H1 (cell line): ENCODE data around the gene SMARCA4. TPM values are rescaled to one million over a fixed set of nuclear protein-coding genes. Genes with fewer than 3 reads are reported as not detected.

Experiments
- CTCF ChIA-PET: fragments of 300-600 bp; sonication (Branson Sonifier 250); formaldehyde crosslinking; loops from one replicate; lab custom pipeline; 2021; ENCODE audit not compliant: partially characterized antibody; lab: Charles Lee
- POLR2A ChIA-PET: fragments of 300-600 bp; sonication (Branson Sonifier 250); formaldehyde crosslinking; loops from one replicate; lab custom pipeline; 2021; ENCODE audit warnings: inconsistent platforms; ENCODE audit not compliant: partially characterized antibody; lab: Charles Lee
- DNase-seq, 2 experiments: peaks; one replicate each; pipeline versions ENCODE4 v3.0.0 to v3.0.0-alpha.2; 2010 to 2022; ENCODE audit warnings: low spot score in 2 of 2, low read depth in 1 of 2, mixed read lengths in 1 of 2
- FAIRE-seq: peaks from 2 replicates; lab custom pipeline; 2011; peaks lifted over from hg19 to GRCh38; lab: Jason Lieb, UNC
- H2AFZ ChIP-seq: 2 replicates; pipeline ENCODE4 v1.8.1; 2012; ENCODE audit warnings: low read length, inconsistent platforms
- H2AK5ac ChIP-seq: 2 replicates; pipeline ENCODE4 v1.6.1; 2013; ENCODE audit warnings: low read depth, low read length
- H2BK120ac ChIP-seq: replicated peaks from 2 replicates; pipeline ENCODE3; 2013; ENCODE audit warnings: low read depth, low read length, inconsistent platforms
- H2BK12ac ChIP-seq: 2 replicates; pipeline ENCODE4 v1.6.1; 2013; ENCODE audit warnings: low read depth, low read length
- H2BK15ac ChIP-seq: 2 replicates; pipeline ENCODE4 v1.6.1; 2013; ENCODE audit warnings: low read length
- H2BK20ac ChIP-seq: 2 replicates; pipeline ENCODE4 v1.6.1; 2013; ENCODE audit warnings: low read length
- H2BK5ac ChIP-seq: 2 replicates; pipeline ENCODE4 v1.6.1; 2013; ENCODE audit warnings: low read depth, low read length
- H3K14ac ChIP-seq: 2 replicates; pipeline ENCODE4 v1.6.1; 2013; ENCODE audit warnings: inconsistent platforms; ENCODE audit not compliant: insufficient read length
- H3K18ac ChIP-seq: 2 replicates; pipeline ENCODE4 v1.6.1; 2013; ENCODE audit warnings: low read length; ENCODE audit errors: extremely low read depth
- H3K23ac ChIP-seq: 2 replicates; pipeline ENCODE4 v1.6.1; 2013; ENCODE audit warnings: inconsistent platforms; ENCODE audit not compliant: insufficient read length
- H3K23me2 ChIP-seq: 2 replicates; pipeline ENCODE4 v1.6.1; 2013; ENCODE audit warnings: low read depth, low read length
- H3K27ac ChIP-seq: 2 replicates; pipeline ENCODE4 v1.6.1; 2011; ENCODE audit warnings: low read depth, low read length, inconsistent platforms
- H3K27me3 ChIP-seq, 4 experiments: replicated peaks in 1 of 4; 1 replicate in 1 of 4; 2 replicates in 3 of 4; pipeline versions ENCODE4 v1.6.1 to v1.8.1; 2011 to 2013; ENCODE audit warnings: low read length in 3 of 4, mild to moderate bottlenecking in 3 of 4, inconsistent platforms in 2 of 4, mixed read lengths in 2 of 4, moderate library complexity in 1 of 4; ENCODE audit not compliant: control insufficient read depth in 3 of 4, insufficient read depth in 3 of 4; ENCODE audit errors: extremely low read depth in 1 of 4
- H3K36me3 ChIP-seq, 4 experiments: 2 replicates each; pipeline versions ENCODE4 v1.6.1 to v1.8.1; 2011 to 2013; ENCODE audit warnings: mild to moderate bottlenecking in 4 of 4, low read length in 3 of 4, moderate library complexity in 2 of 4, control low read depth in 1 of 4, inconsistent platforms in 1 of 4; ENCODE audit not compliant: insufficient read depth in 4 of 4, control insufficient read depth in 2 of 4
- H3K4ac ChIP-seq: replicated peaks from 2 replicates; pipeline ENCODE3; 2013; ENCODE audit warnings: low read length, low read depth, mixed read lengths, inconsistent platforms; ENCODE audit not compliant: insufficient read length
- H3K4me1 ChIP-seq, 4 experiments: replicated peaks in 1 of 4; 1 replicate in 1 of 4; 2 replicates in 3 of 4; pipeline versions ENCODE4 v1.6.1 to v1.8.1; 2011 to 2013; ENCODE audit warnings: low read length in 3 of 4, inconsistent platforms in 2 of 4, mixed read lengths in 1 of 4; ENCODE audit not compliant: insufficient read depth in 4 of 4, control insufficient read depth in 3 of 4
- H3K4me2 ChIP-seq, 2 experiments: 2 replicates each; pipeline versions ENCODE4 v1.6.1 to v1.8.1; 2011 to 2013; ENCODE audit warnings: low read depth in 2 of 2, low read length in 2 of 2, control low read depth in 1 of 2, inconsistent platforms in 1 of 2, mild to moderate bottlenecking in 1 of 2; ENCODE audit not compliant: insufficient read depth in 1 of 2
- H3K4me3 ChIP-seq, 4 experiments: fragments of 200-600, 300-600 bp in 1 of 4; sonication (generic), shearing (Covaris generic), sonication (Bioruptor Twin) in 1 of 4; 2 replicates each; pipeline versions ENCODE4 v1.5.1 to v1.8.1; 2011 to 2016; ENCODE audit warnings: low read length in 4 of 4, low read depth in 3 of 4, control low read depth in 2 of 4, inconsistent platforms in 2 of 4, mild to moderate bottlenecking in 2 of 4, mixed read lengths in 1 of 4, moderate library complexity in 1 of 4; ENCODE audit not compliant: insufficient read depth in 2 of 4; ENCODE audit errors: extremely low read depth in 1 of 4
- H3K56ac ChIP-seq: replicated peaks from 2 replicates; pipeline ENCODE3; 2013; ENCODE audit warnings: low read depth, mild to moderate bottlenecking, mixed read lengths, low read length, inconsistent platforms; ENCODE audit not compliant: insufficient read length
- H3K79me1 ChIP-seq: 2 replicates; pipeline ENCODE4 v1.6.1; 2013; ENCODE audit warnings: low read depth, low read length, control low read depth
- H3K79me2 ChIP-seq, 2 experiments: 2 replicates each; pipeline versions ENCODE4 v1.6.1 to v1.8.1; 2012 to 2013; ENCODE audit warnings: low read length in 2 of 2, mild to moderate bottlenecking in 2 of 2, inconsistent platforms in 1 of 2; ENCODE audit not compliant: insufficient read depth in 2 of 2, control insufficient read depth in 1 of 2
- H3K9ac ChIP-seq, 4 experiments: replicated peaks in 1 of 4; 1 replicate in 1 of 4; 2 replicates in 3 of 4; pipeline versions ENCODE4 v1.6.1 to v1.8.1; 2011 to 2013; ENCODE audit warnings: low read depth in 3 of 4, low read length in 3 of 4, control low read depth in 2 of 4, mild to moderate bottlenecking in 2 of 4, moderate library complexity in 2 of 4, inconsistent platforms in 1 of 4; ENCODE audit errors: extremely low read depth in 1 of 4
- H3K9me3 ChIP-seq, 2 experiments: 2 replicates each; pipeline versions ENCODE4 v1.6.1 to v1.8.1; 2012 to 2013; ENCODE audit warnings: mild to moderate bottlenecking in 2 of 2, moderate library complexity in 2 of 2, control low read depth in 1 of 2, inconsistent platforms in 1 of 2, low read depth in 1 of 2, low read length in 1 of 2, mixed read lengths in 1 of 2; ENCODE audit not compliant: insufficient read depth in 2 of 2
- H4K20me1 ChIP-seq, 2 experiments: replicated peaks in 1 of 2; 2 replicates each; pipeline versions ENCODE3 to v1.8.1; 2011 to 2013; ENCODE audit warnings: inconsistent platforms in 2 of 2, low read length in 2 of 2, mild to moderate bottlenecking in 1 of 2; ENCODE audit not compliant: insufficient read depth in 2 of 2, control insufficient read depth in 1 of 2
- H4K5ac ChIP-seq: 2 replicates; pipeline ENCODE4 v1.6.1; 2013; ENCODE audit warnings: low read length, low read depth, mixed read lengths, inconsistent platforms; ENCODE audit not compliant: insufficient read length
- H4K8ac ChIP-seq: 2 replicates; pipeline ENCODE4 v1.8.0; 2013; ENCODE audit warnings: mild to moderate bottlenecking, moderate library complexity, low read length, inconsistent platforms; ENCODE audit not compliant: insufficient read depth; ENCODE audit errors: extremely low read depth
- H4K91ac ChIP-seq: replicated peaks from 2 replicates; pipeline ENCODE3; 2013; ENCODE audit warnings: low read length, mixed read lengths, inconsistent platforms; ENCODE audit not compliant: insufficient read length
- KDM1A ChIP-seq: fragments of 200-600, 300-600 bp; sonication (generic); IDR thresholded peaks from 2 replicates; pipeline ENCODE4 v1.7.1; 2016; ENCODE audit warnings: mild to moderate bottlenecking, low read length, borderline replicate concordance
- SIN3A ChIP-seq, 2 experiments: IDR thresholded peaks in 1 of 2; conservative IDR thresholded peaks in 1 of 2; 2 replicates each; pipeline ENCODE4 v1.6.1; 2011 to 2012; ENCODE audit warnings: low read length in 2 of 2, improper control_type of control experiment in 1 of 2, low read depth in 1 of 2, mild to moderate bottlenecking in 1 of 2
- WGBS, 2 experiments: shearing (Covaris generic) in 1 of 2; methylation state at CpG; one replicate each; pipeline versions ENCODE4 v1.1.6 to v1.1.7; 2013 to 2015; ENCODE audit warnings: low lambda C conversion rate in 2 of 2, mixed read lengths in 2 of 2, inconsistent platforms in 1 of 2, low coverage in 1 of 2, missing lambda C conversion rate in 1 of 2; ENCODE audit not compliant: insufficient replicate concordance in 2 of 2, insufficient coverage in 1 of 2, insufficient read length in 1 of 2; ENCODE audit errors: extremely low coverage in 1 of 2, missing lambda C conversion rate in 1 of 2; 5-methylcytosine and 5-hydroxymethylcytosine counted together
- polyA plus RNA-seq, 7 experiments: library from polyadenylated mRNA; depleted of rRNA in 3 of 7; stranded (reverse) in 5 of 7; unstranded in 2 of 7; fragments of >200 nt in 5 of 7; fragments of 200-250 nt in 2 of 7; gene quantifications; 1 replicate in 5 of 7; 2 replicates in 1 of 7; 4 replicates in 1 of 7; pipeline versions ENCODE4 v1.2.1 to v1.2.3, GENCODE V29; 2011 to 2013; ENCODE audit warnings: missing spikeins in 2 of 7, mixed read lengths in 2 of 7
- total RNA-seq: library from RNA; stranded (reverse); fragmentation: NEBNext Ultra II Directional; extraction: Animal tissue kit (Norgen Biotek cat#: 25700); gene quantifications from 2 replicates; pipeline ENCODE4 v1.2.1, GENCODE V29; 2021

Gene SMARCA4
- total and polyA plus RNA-seq, 2 of the 8 experiments (the other 6 are each of a cell fraction or from before 2014, with no cell fraction given) = 86.4 to 263 TPM

- Histone ChIP-seq H3K27ac (no peak overlapping the region), H3K79me1 (peaks cover 5% of the 10 kb centered on the region; the same call in 1 of the 2 replicates), H2AFZ (no peak overlapping the region), H3K27me3 (no peaks in the 10 kb centered on the region), H4K91ac (no peak overlapping the region), H3K4me3 (no peak overlapping the region), H4K5ac (no peak overlapping the region), H4K8ac (no peak overlapping the region), H2AK5ac (no peak overlapping the region), H3K23ac (no peak overlapping the region), H2BK120ac (no peak overlapping the region), H3K9me3 (no peaks in the 10 kb centered on the region), H3K56ac (no peak overlapping the region), H2BK15ac (no peak overlapping the region), H3K36me3 (peaks cover 30 to 52% (median 42%) of the 10 kb centered on the region in 4 experiments), H2BK5ac (no peak overlapping the region), H4K20me1 (peaks cover 0 to 6% of the 10 kb centered on the region in 2 experiments), H3K18ac (no peak overlapping the region), H2BK12ac (no peak overlapping the region), H3K4me1 (no peaks in the 10 kb centered on the region), H3K4ac (no peak overlapping the region), H3K9ac (no peak overlapping the region), H3K23me2 (no peaks in the 10 kb centered on the region), H2BK20ac (no peak overlapping the region), H3K14ac (no peak overlapping the region), H3K4me2 (no peak overlapping the region), H3K79me2 (no peaks in the 10 kb centered on the region)
- DNase-seq (no peak), FAIRE-seq (no peak)
- CTCF ChIA-PET = interaction anchor here (0.6 to 2.0 kb wide), 3 partner anchors 10 to 85 kb away, joined by 3 to 4 read pairs (median 3); no protein-coding TSS in a partner anchor
- POLR2A ChIA-PET = no interaction called here
- WGBS, 2 experiments = 95% methylated on average over 33 of the region's 33 CpGs; no CpG with 5 or more reads in 1 of the 2 experiments
- no peak for TF ChIP-seq SIN3A (conservative IDR thresholded peaks at IDR 0.05 in 1 of 2, IDR thresholded peaks at IDR 0.05 in 1 of 2; ENCODE audit: low read depth in 1 of 2, low read length in 2 of 2)
- no peak for TF ChIP-seq KDM1A
Observed at GRCh38 chr19:11041194-11041593, 80.4 kb downstream of the SMARCA4 start.
